ENCODE measurements around the gene SLCO1C1. TPM values are rescaled to one million over a fixed set of nuclear protein-coding genes. Genes with fewer than 3 reads are reported as not detected.
A peak's percentile ranks its signal among the peaks of the same experiment; 100 is the strongest.

Gene SLCO1C1
- total RNA-seq, 4 donors from 2014 or later: 1.0 to 2.8 (median 2.7) TPM; not detected in 1

DNA sequence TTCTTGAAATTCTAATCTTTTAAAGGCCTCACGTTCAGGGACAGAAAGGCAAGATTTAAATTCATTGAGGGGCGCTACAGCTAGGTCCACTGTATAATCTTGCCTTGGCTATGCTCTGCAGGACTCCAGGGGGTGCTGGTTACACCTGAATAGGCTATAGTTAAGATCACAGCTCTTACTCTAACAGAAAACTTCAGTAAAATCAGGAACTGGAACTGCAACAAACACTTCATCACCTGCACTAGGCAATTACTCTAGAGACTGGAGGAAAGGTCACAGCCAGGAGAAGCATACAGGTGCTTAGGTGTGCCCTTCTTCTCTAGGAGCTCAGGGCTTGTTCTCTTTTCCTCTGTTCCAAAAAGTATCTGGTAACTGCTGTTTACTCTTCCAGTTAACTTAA is 20.9 kb downstream of the SLCO1C1 start:
- TF ChIP-seq, protein P1, sequence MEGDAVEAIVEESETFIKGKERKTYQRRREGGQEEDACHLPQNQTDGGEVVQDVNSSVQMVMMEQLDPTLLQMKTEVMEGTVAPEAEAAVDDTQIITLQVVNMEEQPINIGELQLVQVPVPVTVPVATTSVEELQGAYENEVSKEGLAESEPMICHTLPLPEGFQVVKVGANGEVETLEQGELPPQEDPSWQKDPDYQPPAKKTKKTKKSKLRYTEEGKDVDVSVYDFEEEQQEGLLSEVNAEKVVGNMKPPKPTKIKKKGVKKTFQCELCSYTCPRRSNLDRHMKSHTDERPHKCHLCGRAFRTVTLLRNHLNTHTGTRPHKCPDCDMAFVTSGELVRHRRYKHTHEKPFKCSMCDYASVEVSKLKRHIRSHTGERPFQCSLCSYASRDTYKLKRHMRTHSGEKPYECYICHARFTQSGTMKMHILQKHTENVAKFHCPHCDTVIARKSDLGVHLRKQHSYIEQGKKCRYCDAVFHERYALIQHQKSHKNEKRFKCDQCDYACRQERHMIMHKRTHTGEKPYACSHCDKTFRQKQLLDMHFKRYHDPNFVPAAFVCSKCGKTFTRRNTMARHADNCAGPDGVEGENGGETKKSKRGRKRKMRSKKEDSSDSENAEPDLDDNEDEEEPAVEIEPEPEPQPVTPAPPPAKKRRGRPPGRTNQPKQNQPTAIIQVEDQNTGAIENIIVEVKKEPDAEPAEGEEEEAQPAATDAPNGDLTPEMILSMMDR (IDR thresholded peaks at IDR 0.05): peak in 3 of 6 experiments; percentile 18 to 38 (median 19)
- no peak for TF ChIP-seq POLR2A (IDR thresholded peaks at IDR 0.05)
- Histone ChIP-seq H3K27me3 (no peaks in the 10 kb centered on the region), H3K36me3 (no peaks in the 10 kb centered on the region), H3K27ac (no peak overlapping the region), H3K9me3 (no peaks in the 10 kb centered on the region), H3K4me1 (no peaks in the 10 kb centered on the region), H3K4me3 (no peak overlapping the region)
- no peak for DNase-seq

DNA sequence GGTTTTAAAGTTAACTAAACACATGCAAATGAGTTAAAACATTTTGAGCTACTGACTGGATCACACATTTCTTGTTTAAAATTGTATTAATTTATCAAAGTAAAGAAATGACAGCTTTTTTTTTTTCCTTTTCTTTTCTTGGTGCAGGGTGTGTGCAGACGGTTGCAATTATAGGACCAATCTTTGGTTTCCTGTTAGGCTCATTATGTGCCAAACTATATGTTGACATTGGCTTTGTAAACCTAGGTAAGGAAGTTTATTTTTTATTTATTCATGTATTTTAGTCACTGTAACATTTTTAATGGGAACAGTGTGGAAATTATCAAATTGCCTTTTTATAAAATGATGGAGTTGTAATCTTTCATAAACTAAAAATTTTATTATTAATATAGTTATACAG is 21.9 kb downstream of the SLCO1C1 start:
- no peaks in the 10 kb centered on the region for H3K36me3 ChIP-seq
- TF ChIP-seq, protein P1 (IDR thresholded peaks at IDR 0.05): no peak
- TF ChIP-seq POLR2A (IDR thresholded peaks at IDR 0.05): no peak
- no peaks in the 10 kb centered on the region for H3K27me3 ChIP-seq
- no peak overlapping the region for H3K4me3 ChIP-seq
- H3K9me3 ChIP-seq: no peaks in the 10 kb centered on the region
- no peaks in the 10 kb centered on the region for H3K4me1 ChIP-seq
- no peak for DNase-seq
- no peak overlapping the region for H3K27ac ChIP-seq

DNA sequence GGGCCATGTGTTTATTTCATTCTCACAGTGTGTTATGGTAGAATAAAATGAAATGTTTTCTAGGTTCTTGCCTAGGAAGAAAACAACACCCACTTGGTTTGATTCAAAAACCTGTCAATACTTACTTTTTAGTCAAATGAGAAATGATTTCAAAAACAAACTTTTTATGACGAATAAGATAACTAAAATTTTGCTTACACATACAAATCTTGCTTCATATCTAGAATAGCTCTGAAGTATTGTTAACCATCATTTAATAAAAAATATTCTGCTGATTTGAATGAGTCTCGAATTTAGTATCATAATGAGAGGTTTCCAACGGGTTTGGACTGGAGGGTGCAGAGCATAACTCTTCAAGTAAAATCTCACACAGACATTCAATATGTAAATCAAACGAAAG is 23.2 kb downstream of the SLCO1C1 start:
- no peaks in the 10 kb centered on the region for H3K4me1 ChIP-seq
- TF ChIP-seq POLR2A (IDR thresholded peaks at IDR 0.05): no peak
- TF ChIP-seq, protein P1 (IDR thresholded peaks at IDR 0.05): no peak
- no peak for DNase-seq
- no peaks in the 10 kb centered on the region for H3K36me3 ChIP-seq
- no peaks in the 10 kb centered on the region for H3K27me3 ChIP-seq
- no peaks in the 10 kb centered on the region for H3K9me3 ChIP-seq
- H3K27ac ChIP-seq: no peak overlapping the region
- H3K4me3 ChIP-seq: no peak overlapping the region

DNA sequence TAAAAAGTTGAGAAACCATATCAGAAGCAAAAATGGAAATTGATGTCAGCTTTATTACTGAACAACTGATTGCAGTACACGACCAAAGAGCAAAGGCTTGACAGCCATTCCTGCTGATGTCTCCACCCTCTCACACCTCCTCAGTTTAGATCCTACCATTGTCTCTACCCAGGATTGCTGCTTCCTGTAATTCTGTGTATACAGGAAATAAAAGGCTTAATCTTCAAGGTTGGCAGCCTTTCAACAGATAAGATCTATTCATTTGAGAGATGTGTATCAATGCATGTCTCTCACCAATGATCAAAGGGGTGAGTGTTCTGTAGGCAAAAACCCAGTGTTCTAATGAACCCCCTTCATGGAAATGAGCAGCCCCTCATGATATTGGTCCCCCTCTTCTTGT is 27.0 kb downstream of the SLCO1C1 start:
- H3K9me3 ChIP-seq: no peaks in the 10 kb centered on the region
- TF ChIP-seq, protein P1 (IDR thresholded peaks at IDR 0.05): no peak
- TF ChIP-seq POLR2A (IDR thresholded peaks at IDR 0.05): no peak
- no peaks in the 10 kb centered on the region for H3K27me3 ChIP-seq
- no peak overlapping the region for H3K27ac ChIP-seq
- no peaks in the 10 kb centered on the region for H3K36me3 ChIP-seq
- no peaks in the 10 kb centered on the region for H3K4me1 ChIP-seq
- DNase-seq: no peak
- H3K4me3 ChIP-seq: no peak overlapping the region

DNA sequence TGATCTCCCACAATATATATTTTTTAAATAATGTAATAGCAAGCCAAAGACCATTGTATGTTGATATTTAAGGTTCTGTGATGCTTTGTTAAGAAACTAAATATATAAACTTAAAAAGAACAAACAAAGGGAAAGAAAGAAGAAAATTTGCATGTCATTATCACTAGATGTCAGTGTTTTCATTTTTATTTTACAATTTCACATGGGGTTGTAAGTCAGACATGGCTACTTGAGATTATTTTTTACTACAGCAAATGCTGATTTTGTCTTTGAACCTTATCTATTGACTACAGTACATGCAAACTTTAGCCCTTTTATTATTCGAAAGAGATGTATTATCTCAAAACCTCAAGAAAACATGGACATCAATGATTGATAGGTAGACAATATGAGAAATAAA is 36.1 kb downstream of the SLCO1C1 start:
- no peaks in the 10 kb centered on the region for H3K4me1 ChIP-seq
- H3K9me3 ChIP-seq: no peaks in the 10 kb centered on the region
- no peak overlapping the region for H3K4me3 ChIP-seq
- TF ChIP-seq POLR2A (IDR thresholded peaks at IDR 0.05): no peak
- DNase-seq: no peak
- H3K36me3 ChIP-seq: no peaks in the 10 kb centered on the region
- H3K27me3 ChIP-seq: no peaks in the 10 kb centered on the region
- H3K27ac ChIP-seq: no peak overlapping the region

DNA sequence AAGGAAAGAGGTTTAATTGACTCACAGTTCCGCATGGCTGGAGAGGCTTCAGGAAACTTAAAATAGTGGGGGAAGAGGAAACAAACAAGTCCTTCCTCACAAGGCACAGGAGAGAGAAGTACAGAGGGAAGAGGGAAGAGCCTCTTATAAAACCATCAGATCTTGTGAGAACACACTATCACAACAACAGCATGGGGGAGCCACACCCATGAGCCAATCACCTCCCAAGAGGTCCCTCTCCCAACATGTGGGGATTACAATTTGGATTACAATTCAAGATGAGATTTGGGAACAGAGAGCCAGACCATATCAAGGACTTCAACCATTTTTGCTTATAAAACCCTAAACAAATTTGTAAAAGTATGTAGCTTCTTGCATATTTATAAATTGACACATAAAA is 45.8 kb downstream of the SLCO1C1 start:
- no peaks in the 10 kb centered on the region for H3K4me1 ChIP-seq
- no peak overlapping the region for H3K27ac ChIP-seq
- H3K4me3 ChIP-seq: no peak overlapping the region
- DNase-seq: no peak
- TF ChIP-seq POLR2A (IDR thresholded peaks at IDR 0.05): no peak
- TF ChIP-seq, protein P1 (IDR thresholded peaks at IDR 0.05): no peak
- H3K9me3 ChIP-seq: no peaks in the 10 kb centered on the region
- H3K36me3 ChIP-seq: no peaks in the 10 kb centered on the region
- no peaks in the 10 kb centered on the region for H3K27me3 ChIP-seq

Measured in Peyer's patch (tissue), 4 donors.